ENCODE measurements around the gene PPOX. TPM values are rescaled to one million over a fixed set of nuclear protein-coding genes. Genes with fewer than 3 reads are reported as not detected.

Gene PPOX
- total RNA-seq, 1 donor from 2014 or later = 18.3 TPM

GRCh38 chr1:161159087-161159912 lies 6.9 kb upstream of the PPOX start, which contains the start of gene USP21:
USP21 (plus strand) TSS chr1:161159500; CDS start chr1:161160641, 1,141 bp downstream.
- peak within 1 kb of the TSS; percentile 70 for H3K4me2 ChIP-seq
- peak within 1 kb of the TSS; percentile 94 for H2AFZ ChIP-seq (replicated peaks)

GRCh38 chr1:161159913-161160243 lies 6.3 kb upstream of the PPOX start:
- H3K4me2 ChIP-seq = peak overlapping the region; percentile 70
- peaks cover 6% of the 10 kb centered on the region for H3K4me1 ChIP-seq
- H3K27me3 ChIP-seq = no peaks in the 10 kb centered on the region
- peak overlapping the region; percentile 77 for H3K9ac ChIP-seq
- H3K9me3 Mint-ChIP-seq = no peaks in the 10 kb centered on the region
- peaks cover 7% of the 10 kb centered on the region for H3K27me3 Mint-ChIP-seq (ENCODE audit: insufficient read depth, low read depth)
- DNase-seq (ENCODE audit: low spot score) = no peak
- peaks cover 20% of the 10 kb centered on the region for H3F3A ChIP-seq (ENCODE audit: low read depth)
- H4K20me1 ChIP-seq (ENCODE audit: low read depth) = no peaks in the 10 kb centered on the region
- no peak for TF ChIP-seq CTCF (IDR thresholded peaks at IDR 0.05)
- TF ChIP-seq EZH2 (IDR thresholded peaks at IDR 0.05) = no peak
- no peak for TF ChIP-seq EZH2phosphoT487 (IDR thresholded peaks at IDR 0.05)
- peak overlapping the region; percentile 94 for H2AFZ ChIP-seq (replicated peaks)
- H3K9me3 ChIP-seq (ENCODE audit: low read depth) = no peaks in the 10 kb centered on the region
- peak overlapping the region; percentile 95 for H3K4me3 Mint-ChIP-seq
- peak overlapping the region; percentile 82 for H3K4me3 ChIP-seq
- H3K36me3 Mint-ChIP-seq = peaks cover 23% of the 10 kb centered on the region
- peaks cover 35% of the 10 kb centered on the region for H3K4me1 Mint-ChIP-seq
- peak overlapping the region; percentile 85 for H3K27ac Mint-ChIP-seq
- H3K27ac ChIP-seq = peak overlapping the region; percentile 79
- H3K79me2 ChIP-seq (ENCODE audit: low read depth) = peaks cover 22% of the 10 kb centered on the region
- H3K36me3 ChIP-seq = no peaks in the 10 kb centered on the region

More at GRCh38 chr1:161159087-161159912, 6.9 kb upstream of the PPOX start, which contains the start of gene USP21:
- Mint-ChIP-seq H3K9me3 (no peaks in the 10 kb centered on the region), H3K36me3 (peaks cover 23% of the 10 kb centered on the region), H3K27me3 (ENCODE audit: insufficient read depth, low read depth) (peaks cover 7% of the 10 kb centered on the region), H3K4me3 (peak within 1 kb of the TSS; percentile 95), H3K4me1 (peaks cover 36% of the 10 kb centered on the region), H3K27ac (peak within 1 kb of the TSS; percentile 85)
- Histone ChIP-seq H4K20me1 (ENCODE audit: low read depth) (no peaks in the 10 kb centered on the region), H3K4me1 (peaks cover 6% of the 10 kb centered on the region), H3K27ac (peak within 1 kb of the TSS; percentile 79), H3K36me3 (no peaks in the 10 kb centered on the region), H3K9me3 (ENCODE audit: low read depth) (no peaks in the 10 kb centered on the region), H3K9ac (peak within 1 kb of the TSS; percentile 77), H3K79me2 (ENCODE audit: low read depth) (peaks cover 27% of the 10 kb centered on the region), H3F3A (ENCODE audit: low read depth) (peaks cover 18% of the 10 kb centered on the region), H3K27me3 (no peaks in the 10 kb centered on the region), H3K4me3 (peak within 1 kb of the TSS; percentile 82)
- TF ChIP-seq EZH2 (IDR thresholded peaks at IDR 0.05) (no peak), CTCF (IDR thresholded peaks at IDR 0.05) (peak; percentile 25)
- peak; percentile 97 for DNase-seq (ENCODE audit: low spot score)

GRCh38 chr1:161160671-161161145 lies 5.5 kb upstream of the PPOX start:
- no peak overlapping the region for H3K4me3 ChIP-seq
- TF ChIP-seq EZH2phosphoT487 (IDR thresholded peaks at IDR 0.05) = no peak
- TF ChIP-seq EZH2 (IDR thresholded peaks at IDR 0.05) = no peak
- no peak for TF ChIP-seq CTCF (IDR thresholded peaks at IDR 0.05)

More at GRCh38 chr1:161160671-161161145, 5.5 kb upstream of the PPOX start:
- no peaks in the 10 kb centered on the region for H3K9me3 Mint-ChIP-seq
- no peak overlapping the region for H3K27ac ChIP-seq
- no peaks in the 10 kb centered on the region for H3K9me3 ChIP-seq (ENCODE audit: low read depth)
- H3K4me1 Mint-ChIP-seq = peaks cover 40% of the 10 kb centered on the region
- H4K20me1 ChIP-seq (ENCODE audit: low read depth) = no peaks in the 10 kb centered on the region
- DNase-seq (ENCODE audit: low spot score) = no peak
- peaks cover 13% of the 10 kb centered on the region for H3K79me2 ChIP-seq (ENCODE audit: low read depth)
- peaks cover 9% of the 10 kb centered on the region for H3K27me3 Mint-ChIP-seq (ENCODE audit: insufficient read depth, low read depth)
- no peak overlapping the region for H2AFZ ChIP-seq (replicated peaks)
- peaks cover 6% of the 10 kb centered on the region for H3K4me1 ChIP-seq
- H3K4me2 ChIP-seq = peak overlapping the region; percentile 70
- peaks cover 29% of the 10 kb centered on the region for H3F3A ChIP-seq (ENCODE audit: low read depth)
- peaks cover 23% of the 10 kb centered on the region for H3K36me3 Mint-ChIP-seq
- H3K27me3 ChIP-seq = no peaks in the 10 kb centered on the region
- H3K27ac Mint-ChIP-seq = peak overlapping the region; percentile 46
- no peak overlapping the region for H3K9ac ChIP-seq
- no peaks in the 10 kb centered on the region for H3K36me3 ChIP-seq
- peak overlapping the region; percentile 95 for H3K4me3 Mint-ChIP-seq

Measured in neural progenitor cell (in vitro differentiated cells).